Upper lobe of right lung (tissue), 1 donor: Measurements from ENCODE around the gene STARD8. TPM values are rescaled to one million over a fixed set of nuclear protein-coding genes. Genes with fewer than 3 reads are reported as not detected.

ENCODE experiments used
- ATAC-seq: fragments of 200-7000 bp; cut with Tn5 transposase; one replicate; pipeline ENCODE4 v1.9.1; 2020; ENCODE audit warnings: mild to moderate bottlenecking, moderate library complexity
- DNase-seq: peaks from one replicate; pipeline ENCODE4 v3.0.0-alpha.2; 2020
- H3K27ac ChIP-seq: fragments of 200-600 bp; one replicate; pipeline ENCODE4 v1.8.0; 2022
- H3K27me3 ChIP-seq: fragments of 200-600 bp; one replicate; pipeline ENCODE4 v1.8.0; 2022; ENCODE audit warnings: mild to moderate bottlenecking
- H3K36me3 ChIP-seq: fragments of 200-600 bp; one replicate; pipeline ENCODE4 v1.8.0; 2022
- H3K4me1 ChIP-seq: fragments of 200-600 bp; one replicate; pipeline ENCODE4 v1.8.0; 2022
- H3K4me3 ChIP-seq: fragments of 200-600 bp; one replicate; pipeline ENCODE4 v1.8.0; 2022; ENCODE audit warnings: mild to moderate bottlenecking
- H3K9me3 ChIP-seq: fragments of 200-600 bp; one replicate; pipeline ENCODE4 v1.8.0; 2022
- intact Hi-C: fragments of 100-400 bp; cut with DNase I; formaldehyde crosslinking; loops from one replicate; pipeline ENCODE4 v1.11.0; 2022
- total RNA-seq: library from RNA; stranded (reverse); fragmentation: NEBNext Ultra II Directional; extraction: Animal tissue kit (Norgen Biotek cat#: 25700); gene quantifications from one replicate; pipeline ENCODE4 v1.2.1, GENCODE V29; 2021
- TF ChIP-seq, protein P1 (sequence below): fragments of 200-600 bp; IDR thresholded peaks from one replicate; pipeline ENCODE4 v1.8.0; 2022; ENCODE audit warnings: antibody characterized with exemption
- donor health status: DM: no; HTN: yes; CAD: no; lungs with severe emphysema.

STARD8 gene
- total RNA-seq, 1 donor from 2014 or later = 39.4 TPM

DNA sequence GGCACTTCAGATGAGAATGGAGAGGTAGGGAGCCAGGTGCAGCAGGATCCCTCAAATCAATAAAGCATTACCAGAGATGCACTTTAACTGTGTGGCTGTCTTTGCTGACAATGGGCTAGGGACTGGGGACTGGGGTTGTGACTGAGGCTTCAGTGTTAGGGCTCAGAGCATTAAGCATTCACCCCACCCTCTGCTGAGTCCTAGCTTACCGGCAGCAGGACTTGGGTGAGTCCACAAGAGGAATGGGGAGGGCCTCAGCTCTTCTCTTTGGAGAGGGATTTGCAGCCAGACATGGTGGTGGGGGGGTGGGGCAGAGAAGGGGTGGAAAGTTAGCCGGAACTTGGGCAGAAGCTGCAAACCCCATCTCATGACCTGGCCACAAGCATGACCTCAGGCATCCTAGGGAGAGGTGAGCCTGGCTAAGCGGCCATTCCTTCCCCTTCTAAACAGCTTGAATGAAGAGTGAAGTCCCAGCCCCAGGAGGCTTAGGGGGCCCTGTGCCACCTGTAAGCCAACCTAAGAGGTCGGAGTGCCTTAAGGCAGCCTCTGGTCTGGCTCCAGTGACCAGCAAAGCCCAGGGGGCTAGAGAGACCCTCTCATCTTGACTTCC, 78.4 kb downstream of the STARD8 start:
- Histone ChIP-seq H3K27ac (no peak overlapping the region), H3K36me3 (no peaks in the 10 kb centered on the region), H3K4me3 (no peak overlapping the region), H3K9me3 (no peaks in the 10 kb centered on the region), H3K4me1 (no peaks in the 10 kb centered on the region), H3K27me3 (no peaks in the 10 kb centered on the region)
- DNase-seq (no peak), ATAC-seq (no peak)
- TF ChIP-seq, protein P1, sequence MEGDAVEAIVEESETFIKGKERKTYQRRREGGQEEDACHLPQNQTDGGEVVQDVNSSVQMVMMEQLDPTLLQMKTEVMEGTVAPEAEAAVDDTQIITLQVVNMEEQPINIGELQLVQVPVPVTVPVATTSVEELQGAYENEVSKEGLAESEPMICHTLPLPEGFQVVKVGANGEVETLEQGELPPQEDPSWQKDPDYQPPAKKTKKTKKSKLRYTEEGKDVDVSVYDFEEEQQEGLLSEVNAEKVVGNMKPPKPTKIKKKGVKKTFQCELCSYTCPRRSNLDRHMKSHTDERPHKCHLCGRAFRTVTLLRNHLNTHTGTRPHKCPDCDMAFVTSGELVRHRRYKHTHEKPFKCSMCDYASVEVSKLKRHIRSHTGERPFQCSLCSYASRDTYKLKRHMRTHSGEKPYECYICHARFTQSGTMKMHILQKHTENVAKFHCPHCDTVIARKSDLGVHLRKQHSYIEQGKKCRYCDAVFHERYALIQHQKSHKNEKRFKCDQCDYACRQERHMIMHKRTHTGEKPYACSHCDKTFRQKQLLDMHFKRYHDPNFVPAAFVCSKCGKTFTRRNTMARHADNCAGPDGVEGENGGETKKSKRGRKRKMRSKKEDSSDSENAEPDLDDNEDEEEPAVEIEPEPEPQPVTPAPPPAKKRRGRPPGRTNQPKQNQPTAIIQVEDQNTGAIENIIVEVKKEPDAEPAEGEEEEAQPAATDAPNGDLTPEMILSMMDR = no peak
- intact Hi-C loops = no loop called here

GRCh38 chrX:68726366-68726765, 78.9 kb downstream of the STARD8 start:
- Histone ChIP-seq H3K36me3 (no peaks in the 10 kb centered on the region), H3K9me3 (no peaks in the 10 kb centered on the region), H3K4me1 (no peaks in the 10 kb centered on the region), H3K27ac (no peak overlapping the region), H3K4me3 (no peak overlapping the region), H3K27me3 (no peaks in the 10 kb centered on the region)
- TF ChIP-seq, protein P1 = no peak
- intact Hi-C loops = no loop called here
- ATAC-seq (no peak), DNase-seq (no peak)

DNA sequence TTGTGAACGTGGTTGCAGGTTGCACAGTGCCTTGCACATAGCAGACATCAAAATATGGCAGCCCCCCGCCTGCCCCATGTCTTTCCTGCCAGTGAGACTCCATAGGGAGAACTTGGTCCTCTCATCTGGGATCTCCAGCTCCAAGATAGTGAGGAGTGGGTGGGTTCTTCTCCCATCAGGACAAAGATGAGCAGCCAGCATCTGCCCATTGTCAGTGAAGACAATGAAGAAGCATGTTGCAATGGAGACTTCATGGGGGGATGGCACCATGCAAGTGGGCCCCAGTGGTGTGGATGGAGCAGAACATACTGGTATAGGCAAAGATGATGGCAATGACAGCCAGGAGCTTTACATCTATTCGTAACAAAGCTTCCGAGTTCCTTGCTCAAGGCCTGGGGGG, 80.2 kb downstream of the STARD8 start:
- Histone ChIP-seq H3K27ac (no peak overlapping the region), H3K4me1 (no peaks in the 10 kb centered on the region), H3K27me3 (no peaks in the 10 kb centered on the region), H3K36me3 (no peaks in the 10 kb centered on the region), H3K4me3 (no peak overlapping the region), H3K9me3 (no peaks in the 10 kb centered on the region)
- TF ChIP-seq, protein P1 = no peak
- intact Hi-C loops = no loop called here
- no peak for ATAC-seq
- DNase-seq = no peak

DNA sequence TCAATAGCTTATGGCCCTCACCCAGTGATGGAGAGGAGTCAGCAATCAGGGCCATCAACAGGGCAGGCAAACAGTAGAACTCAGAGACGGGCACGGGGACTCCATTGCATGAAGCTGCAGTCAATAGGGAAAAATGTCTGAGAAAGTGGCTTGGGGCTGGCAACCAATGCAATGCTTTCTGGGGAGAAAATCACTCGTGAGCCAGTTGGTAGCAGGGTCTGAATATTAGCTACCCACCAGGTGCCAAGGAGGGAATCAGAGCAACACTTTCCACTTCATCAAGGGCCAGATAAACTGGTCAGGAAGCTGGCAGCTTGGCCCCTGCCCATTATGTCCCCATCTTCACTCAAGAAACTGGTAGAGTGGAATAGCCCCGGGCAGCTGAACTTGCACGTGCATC, 80.7 kb downstream of the STARD8 start:
- H3K27me3 ChIP-seq = no peaks in the 10 kb centered on the region
- no peaks in the 10 kb centered on the region for H3K4me1 ChIP-seq
- intact Hi-C loops = no loop called here
- DNase-seq = no peak
- no peaks in the 10 kb centered on the region for H3K9me3 ChIP-seq
- TF ChIP-seq, protein P1 = no peak
- no peak for ATAC-seq
- H3K36me3 ChIP-seq = no peaks in the 10 kb centered on the region
- H3K27ac ChIP-seq = no peak overlapping the region
- H3K4me3 ChIP-seq = no peak overlapping the region

DNA sequence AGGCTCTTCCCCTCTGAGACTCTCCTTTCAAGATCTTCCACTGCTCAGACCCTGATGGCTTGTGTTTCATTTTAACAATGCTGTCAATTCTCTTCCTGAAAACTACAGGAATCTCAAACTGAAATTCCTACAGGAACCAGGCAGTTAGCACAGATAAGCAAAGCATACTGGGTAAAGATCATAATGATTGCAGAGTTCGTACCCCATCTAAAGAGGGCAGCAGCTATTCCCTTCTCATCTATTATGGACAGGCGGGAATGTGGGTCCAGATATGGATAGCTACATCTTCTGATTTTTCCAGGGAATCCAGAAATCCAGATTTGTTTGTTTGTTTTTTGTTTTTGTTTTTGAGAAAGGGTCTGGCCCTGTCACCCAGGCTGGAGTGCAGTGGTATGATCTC, 83.8 kb downstream of the STARD8 start:
- intact Hi-C loops = no loop called here
- ATAC-seq (no peak), DNase-seq (no peak)
- Histone ChIP-seq H3K9me3 (no peaks in the 10 kb centered on the region), H3K4me3 (no peak overlapping the region), H3K36me3 (no peaks in the 10 kb centered on the region), H3K4me1 (no peaks in the 10 kb centered on the region), H3K27me3 (no peaks in the 10 kb centered on the region), H3K27ac (no peak overlapping the region)
- TF ChIP-seq, protein P1 = no peak
